8988T (cell line): ENCODE results near the gene CACNB2.
"Not testable (repeated sequence)": the region's sequence is repeated elsewhere in the genome, so short reads cannot be mapped to it uniquely, and the experiment has no call there.

Experiments used
- DNase-seq: peaks from one replicate; pipeline ENCODE4 v3.0.0; 2011

Gene CACNB2

DNA sequence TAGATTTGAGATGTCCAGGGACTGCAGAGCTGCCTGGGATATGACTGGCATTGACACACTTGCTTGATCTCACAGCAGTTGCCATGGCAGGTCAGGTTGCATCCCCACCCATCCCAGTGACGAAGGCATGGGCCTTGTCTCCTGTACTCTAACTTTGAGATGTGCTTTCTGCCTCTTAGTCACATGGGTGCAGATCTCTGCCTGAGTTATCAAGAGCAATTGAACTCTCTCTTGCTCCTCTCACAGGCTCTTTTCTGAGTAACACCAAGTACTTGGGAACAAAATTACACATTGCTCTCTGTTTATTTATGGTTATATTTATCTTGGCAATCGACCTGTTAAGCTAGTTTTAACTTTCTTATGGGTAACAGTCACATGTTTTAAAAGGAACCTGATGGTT is 273.8 kb downstream of the CACNB2 start:
- DNase-seq, result no peak

DNA sequence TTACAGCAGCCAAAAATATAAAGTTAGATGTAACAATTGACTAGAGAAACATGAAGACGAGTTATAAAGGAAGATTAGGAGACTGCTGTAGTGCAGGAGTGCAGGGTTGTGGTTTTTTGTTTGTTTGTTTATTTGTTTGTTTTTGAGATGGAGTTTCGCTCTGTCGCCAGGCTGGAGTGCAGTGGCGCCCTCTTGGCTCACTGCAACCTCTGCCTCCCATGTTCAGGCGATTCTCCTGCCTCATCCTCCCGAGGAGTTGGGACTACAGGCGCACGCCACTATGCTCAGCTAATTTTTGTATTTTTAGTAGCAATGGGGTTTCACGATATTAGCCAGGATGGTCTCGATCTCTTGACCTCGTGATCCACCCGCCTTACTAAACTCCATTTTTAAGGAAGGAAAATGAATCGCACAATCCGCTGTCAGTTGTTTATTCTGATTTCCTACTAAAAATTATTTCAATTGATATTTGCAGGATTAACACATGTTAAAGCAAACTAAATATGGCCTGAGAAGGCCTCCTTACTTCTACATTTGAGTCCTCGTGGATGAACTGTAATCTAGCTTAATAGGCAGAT is 277.8 kb downstream of the CACNB2 start:
- no peak for DNase-seq

DNA sequence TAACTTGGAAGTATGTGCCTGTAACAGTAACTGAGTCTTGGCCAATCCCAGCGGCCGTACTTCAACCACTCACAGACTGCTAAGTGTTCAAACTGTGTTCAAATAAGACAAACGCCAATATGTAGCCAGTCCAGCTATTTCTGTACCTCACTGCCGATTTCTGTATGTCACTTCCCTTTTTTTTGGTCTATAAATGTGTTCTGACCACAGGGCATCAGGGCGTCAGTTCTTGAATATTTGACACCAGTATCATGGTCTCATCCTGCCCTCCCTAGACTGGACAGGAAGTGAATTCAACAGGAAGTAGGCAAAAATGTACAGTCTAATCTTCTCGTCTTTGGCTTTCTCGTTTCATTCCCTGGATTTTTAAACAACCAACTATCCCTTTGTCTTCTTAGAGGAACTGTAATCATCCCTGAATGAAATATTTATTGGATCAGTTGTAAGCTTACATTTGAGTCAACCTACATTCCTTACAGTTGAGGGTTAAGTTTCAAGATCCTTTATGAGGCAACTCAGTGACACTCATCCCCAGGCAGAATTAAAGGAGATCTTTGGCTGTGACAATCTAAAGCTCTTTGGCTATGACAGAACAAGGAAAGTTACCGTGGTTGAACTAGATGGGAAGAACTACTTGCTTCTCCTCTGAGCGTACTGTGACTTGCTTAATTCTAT is 278.5 kb downstream of the CACNB2 start:
- no peak for DNase-seq

DNA sequence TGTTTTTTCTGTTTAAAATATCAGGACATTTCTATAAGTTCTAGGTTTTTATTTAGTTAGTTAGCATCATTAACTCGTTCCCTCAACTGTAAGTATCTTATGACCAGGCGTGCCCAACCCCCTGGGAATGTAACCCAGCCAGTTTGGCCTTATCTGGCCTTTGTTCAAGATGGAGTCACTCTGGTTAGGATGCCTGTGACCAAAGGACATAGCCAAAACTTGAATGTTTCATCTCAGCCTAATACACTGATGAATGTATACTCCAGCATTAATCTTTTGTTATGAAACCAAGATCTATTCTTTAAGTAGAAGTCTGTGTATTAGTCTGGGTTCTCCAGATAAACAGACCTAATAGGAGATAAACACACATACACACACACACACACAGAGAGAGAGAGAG is 279.7 kb downstream of the CACNB2 start:
- DNase-seq, result no peak

DNA sequence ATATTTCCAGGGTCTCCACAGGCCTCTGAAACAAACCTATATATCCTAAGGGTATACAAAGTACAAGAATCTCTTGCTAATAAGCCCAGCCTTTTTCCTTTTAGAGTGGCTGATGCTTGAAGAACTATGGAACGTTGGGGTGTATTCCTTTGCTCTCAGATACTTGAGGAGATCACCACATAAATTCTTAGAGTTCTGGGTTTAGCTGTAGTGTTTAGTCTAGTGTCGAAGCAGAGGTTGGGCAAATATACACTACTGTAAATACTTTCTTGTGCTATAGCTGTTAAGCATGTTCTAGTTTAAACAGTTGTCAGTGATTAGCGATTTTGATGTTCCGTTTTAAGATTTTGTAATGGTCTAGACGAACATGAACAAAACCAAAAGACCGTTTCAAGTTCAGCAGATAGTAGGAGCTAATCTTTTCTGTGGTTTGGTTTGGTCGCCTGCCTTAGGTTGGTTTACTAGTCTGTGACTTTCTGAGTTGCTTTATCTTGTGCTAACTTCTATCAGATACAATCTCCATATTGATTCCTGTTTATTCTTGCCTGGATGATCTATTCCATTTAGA is 281.6 kb downstream of the CACNB2 start:
- DNase-seq, result no peak

DNA sequence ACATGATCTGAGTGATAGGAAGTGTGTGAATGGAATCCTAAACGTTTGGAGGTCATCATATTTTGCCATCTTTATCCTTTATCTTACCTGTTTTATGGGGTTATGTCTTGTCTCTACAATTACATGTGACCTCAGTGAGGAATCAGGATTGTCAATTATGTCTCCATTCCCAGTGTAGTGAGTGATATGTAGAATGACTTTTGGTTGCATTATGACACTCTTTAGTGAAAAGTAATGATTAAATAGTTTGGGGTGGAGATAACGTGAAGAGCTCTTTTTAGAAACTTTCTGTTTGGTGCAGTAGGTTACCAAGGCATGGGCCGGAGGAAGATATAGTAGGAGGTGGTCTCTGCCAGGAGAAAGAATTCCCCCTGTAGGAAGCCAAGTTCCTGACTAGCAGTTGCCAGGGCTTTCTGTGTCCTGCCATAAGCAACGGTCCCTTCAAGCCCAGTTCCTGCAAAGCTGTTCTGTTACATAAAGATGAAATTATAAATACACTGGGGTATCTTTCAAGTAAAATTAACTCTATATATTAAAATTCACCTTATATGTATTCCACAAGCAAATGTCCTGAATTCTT is 282.9 kb downstream of the CACNB2 start:
- no peak for DNase-seq

DNA sequence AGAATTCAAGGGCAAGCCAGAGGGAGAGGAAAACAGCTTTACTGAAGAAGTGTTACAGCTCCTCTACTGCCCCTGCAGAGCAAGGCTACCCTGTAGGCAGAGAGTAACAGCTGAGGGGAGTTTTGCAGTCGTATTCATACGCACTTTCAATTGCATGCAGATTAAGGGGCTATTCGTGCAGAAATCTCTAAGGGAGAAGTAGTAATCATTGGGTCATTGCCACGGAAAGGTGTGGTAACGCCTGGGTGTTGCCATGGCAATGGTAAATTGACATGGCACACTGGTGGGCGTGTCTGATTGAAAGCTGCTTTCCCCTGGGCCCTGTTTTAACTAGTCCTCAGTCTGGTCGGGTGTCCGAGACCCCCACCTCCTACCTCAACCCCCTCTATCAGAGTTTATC is 284.0 kb downstream of the CACNB2 start:
- no peak for DNase-seq

DNA sequence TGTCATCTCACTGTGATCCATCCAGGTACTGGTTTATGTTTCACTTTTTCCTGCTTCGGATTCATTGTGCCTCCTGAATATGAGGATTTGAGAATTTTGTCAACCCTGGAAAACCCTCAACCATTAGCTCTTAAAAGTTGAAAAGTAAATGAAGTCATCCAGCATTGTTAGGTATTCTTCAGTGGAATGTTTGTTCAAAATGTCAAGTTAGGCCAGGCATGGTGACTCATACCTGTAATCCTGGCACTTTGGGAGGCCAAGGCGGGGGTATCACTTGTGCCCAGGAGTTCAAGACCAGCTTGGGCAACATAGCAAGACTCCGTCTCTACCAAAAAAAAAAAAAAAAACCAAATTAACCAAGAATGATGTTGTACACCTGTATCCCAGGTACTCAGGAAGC is 289.1 kb downstream of the CACNB2 start:
- no peak for DNase-seq

DNA sequence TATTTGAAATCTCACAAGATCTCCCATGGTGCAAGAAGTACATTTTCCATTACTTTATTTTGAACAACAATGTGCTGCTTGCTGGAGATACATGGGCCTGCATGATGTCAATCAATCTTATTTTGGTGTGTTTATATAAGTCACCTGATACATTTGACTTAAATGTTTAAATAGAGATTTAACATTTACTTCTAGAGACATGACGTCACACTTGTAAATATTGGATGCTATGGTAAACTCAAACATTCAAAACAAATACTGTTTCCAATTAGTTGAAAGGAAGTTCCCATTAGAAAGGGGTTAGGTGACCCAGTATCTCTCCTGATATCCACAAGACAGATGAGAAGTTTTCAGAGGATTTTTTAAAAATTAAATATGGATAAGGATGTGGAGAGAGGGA is 296.7 kb downstream of the CACNB2 start:
- DNase-seq, result no peak

DNA sequence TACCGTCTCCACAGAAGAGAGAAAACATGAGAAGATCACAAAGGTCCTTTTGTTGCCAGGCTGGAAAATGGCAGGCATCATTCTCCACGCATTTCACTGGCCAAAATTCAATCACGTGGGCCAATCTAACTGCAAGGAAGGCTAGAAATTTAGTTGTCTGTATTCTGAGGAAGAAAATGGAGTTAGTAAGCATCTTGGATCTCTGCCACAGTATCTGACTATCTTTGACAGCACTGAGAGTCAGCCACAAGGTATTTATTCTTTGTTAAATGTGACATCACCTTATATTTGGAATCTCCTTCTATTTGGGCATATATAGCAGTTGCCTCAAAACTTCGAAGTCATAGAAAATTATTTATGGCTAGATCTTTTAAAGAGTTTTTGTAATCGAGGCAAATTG is 297.3 kb downstream of the CACNB2 start:
- DNase-seq, result no peak

DNA sequence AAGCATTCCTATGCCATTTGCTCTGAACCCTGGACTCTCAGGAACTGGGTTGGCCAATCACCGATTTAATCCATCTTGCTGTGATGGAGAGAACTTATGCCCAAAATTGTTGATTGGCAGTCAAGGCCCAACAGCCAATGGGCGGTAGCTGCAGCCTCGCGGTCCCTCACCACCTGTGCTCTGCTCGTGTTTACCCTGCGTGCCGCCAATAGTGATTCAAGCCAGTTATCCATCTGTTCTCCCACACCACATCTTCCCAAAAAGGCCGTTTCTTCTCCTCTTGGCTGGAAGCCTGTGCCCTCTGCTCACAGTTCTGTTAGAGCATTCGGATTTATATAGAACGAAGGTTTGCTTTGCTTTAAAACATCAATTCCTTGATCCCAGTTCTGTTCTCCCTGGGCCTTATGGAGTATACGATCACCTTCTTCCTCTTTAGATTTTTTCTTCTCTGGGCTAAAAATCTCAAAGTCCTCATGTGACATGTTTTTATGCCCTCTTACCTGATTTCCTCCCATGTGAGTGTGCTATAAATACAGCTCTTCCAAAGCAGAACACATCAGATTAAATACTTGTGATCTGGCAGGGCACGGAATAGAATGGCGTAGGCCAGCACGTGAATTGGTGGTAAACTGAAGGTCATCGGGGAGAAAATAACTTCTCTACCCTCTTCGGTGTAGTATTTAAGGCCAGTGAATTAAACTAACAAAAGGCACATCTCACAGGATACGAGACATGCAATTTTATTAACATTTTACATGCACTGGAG is 298.3 kb downstream of the CACNB2 start:
- DNase-seq, result no peak

DNA sequence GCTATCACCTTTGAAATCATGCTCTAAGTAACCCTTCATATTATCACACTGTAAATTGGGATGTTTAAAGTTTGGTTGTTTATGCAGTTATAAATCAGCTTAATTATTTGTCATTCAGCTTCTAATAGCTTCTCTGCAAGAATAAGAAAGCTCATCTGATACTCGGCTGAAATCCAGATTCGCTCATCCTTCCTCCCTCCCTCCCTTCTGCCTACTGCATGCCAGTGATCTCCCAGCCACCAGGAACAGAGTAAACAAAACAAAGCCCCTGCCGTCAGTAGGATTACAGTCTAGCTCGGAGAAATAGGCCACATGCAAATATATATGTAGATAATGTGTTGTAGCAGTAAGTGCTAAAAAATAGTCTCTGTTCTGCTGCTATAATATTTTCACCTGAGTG is 299.4 kb downstream of the CACNB2 start:
- DNase-seq, result no peak

DNA sequence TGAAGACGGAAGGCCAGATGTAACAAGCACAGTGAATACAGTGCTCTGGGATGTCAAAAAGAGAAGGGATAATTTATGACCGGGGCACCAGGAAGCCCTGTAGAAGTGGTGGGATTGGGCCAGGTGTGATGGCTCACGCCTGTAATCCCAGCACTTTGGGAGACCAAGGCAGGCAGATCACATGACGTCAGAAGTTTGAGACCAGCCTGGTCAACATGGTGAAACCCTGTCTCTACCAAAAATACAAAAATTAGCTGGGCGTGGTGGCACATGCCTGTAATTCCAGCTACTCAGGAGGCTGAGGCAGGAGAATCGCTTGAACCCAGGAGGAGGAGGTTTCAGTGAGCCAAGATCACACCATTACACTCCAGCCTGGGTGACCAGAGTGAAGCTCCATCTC is 305.4 kb downstream of the CACNB2 start:
- not testable (repeated sequence) for DNase-seq

DNA sequence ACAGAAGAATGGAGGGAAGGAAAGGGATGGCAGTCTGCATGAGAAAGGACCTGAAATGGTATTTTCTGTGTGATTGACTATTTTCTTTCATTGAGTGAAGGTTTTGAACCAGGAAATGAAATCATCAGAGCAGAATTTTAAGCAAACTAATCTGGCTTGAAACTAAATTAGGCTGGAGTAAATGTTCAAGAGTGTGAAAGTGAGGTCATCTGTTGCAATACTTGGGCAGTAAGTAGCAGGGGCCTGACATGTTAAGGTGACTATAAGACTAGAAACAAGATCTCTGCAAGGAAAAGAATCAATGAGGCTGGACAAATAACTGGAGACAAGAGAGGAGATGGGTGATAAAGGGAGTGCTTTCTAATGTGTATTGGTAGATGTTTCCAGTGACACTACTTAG is 306.0 kb downstream of the CACNB2 start:
- no peak for DNase-seq

DNA sequence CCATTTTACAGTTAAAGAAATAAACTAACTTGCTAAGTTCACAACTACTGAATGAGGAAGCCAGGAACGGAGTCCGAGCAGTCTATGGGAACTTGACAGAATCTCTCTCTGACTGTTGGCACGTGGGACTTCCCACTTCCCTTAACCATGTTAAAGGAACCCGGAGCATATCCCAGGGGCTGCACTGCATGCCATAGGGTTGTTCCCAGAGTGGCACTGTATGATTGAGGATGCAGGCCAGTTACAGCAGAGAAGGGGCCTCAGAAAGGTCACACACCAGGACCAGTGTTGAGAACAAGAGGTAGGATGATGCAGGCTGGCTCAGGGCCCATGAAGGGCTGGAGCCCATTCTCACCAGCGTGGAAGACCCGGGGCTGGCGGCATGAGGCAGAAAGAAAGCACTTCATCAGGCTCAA is 309.4 kb downstream of the CACNB2 start:
- DNase-seq, result no peak

DNA sequence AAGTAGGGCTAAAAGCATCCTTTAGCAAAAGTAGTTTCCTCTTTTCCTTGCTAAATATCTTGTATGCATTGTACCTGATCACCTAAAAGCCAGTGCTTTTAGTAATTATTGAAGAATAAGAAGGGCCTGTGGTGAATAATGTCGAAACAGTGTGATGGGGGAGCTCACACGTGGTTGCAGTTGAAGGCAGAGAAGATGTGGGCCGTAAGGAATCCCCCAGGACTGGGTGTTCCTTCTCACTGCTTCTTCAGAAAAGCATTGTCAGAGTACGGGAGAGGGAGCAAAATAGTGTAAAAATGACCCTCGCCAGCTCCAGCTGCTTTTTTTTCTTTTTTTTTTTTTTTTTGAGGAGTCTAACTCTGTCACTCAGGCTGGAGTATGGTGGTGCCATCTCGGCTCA is 310.1 kb downstream of the CACNB2 start:
- no peak for DNase-seq

DNA sequence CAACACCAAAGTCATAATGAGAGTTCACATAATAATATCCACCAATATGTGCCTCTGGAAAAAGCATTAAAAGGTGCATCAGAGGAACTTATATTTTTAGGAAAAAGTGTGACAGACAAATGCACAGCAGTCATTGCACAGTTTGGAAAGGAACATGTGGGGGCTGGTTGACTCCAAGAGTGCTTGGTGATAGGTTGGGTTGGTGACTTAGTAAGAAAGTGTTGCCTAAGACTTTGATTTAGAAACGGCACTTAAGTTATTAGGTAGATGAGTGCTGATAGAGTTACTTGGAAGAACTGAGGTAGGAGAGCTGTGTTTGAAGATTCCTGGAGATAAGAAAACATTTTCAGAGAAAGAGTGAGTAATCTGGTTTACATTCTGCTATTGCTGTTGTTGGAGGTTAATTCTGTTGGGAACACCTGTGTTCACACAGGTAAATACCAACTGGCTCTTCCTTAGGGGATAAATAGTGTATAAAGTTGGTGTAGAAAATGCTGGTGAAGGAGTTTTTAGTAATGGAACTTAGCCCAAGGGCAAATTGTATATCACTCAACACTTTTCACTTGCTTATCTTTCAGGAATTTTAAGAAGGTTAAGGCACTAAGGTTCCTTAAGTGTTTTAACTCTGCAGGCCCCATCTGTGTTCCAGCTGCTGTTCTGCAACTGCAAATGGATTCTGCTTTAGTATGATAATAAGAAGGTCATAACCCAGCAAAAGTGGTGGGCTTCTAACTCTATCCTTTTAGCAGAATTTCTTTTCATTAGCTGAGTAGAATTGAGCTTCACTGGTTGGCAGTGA is 315.1 kb downstream of the CACNB2 start:
- no peak for DNase-seq

DNA sequence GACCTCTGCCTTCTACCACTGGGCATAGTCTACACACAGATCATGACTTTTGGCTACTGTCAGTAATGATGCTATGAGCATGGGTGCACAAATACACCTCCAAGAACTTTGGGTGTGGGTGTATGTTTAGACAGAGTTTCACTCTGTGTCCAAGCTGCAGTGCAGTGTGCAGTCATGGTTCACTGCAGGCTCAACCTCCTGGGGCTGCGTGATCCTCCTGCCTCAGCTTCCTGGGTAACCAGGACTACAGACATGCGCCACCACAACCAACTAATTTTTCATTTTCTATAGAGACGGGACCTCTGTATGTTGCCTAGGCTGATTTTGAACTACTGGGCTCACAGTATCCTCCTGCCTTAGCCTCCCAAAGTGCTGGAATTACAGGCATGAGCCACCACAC is 316.8 kb downstream of the CACNB2 start:
- no peak for DNase-seq

DNA sequence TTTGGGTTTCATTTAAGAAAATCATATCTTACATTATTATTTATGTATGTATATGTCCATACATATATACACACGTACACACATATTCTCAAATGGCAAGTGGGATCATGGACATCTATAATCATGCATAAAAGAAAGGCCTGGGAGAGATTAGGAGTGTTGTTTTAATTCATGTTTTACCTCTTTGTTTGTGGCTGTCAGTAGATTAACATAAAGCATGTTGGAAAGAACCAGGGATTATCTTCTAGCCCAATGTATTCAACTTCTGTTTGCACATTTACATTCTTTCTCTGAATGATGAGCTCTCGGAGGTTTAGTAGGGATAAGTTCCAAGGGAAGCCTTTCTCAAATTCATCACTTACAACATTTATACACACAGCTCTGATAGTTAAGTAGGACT is 319.8 kb downstream of the CACNB2 start:
- no peak for DNase-seq

DNA sequence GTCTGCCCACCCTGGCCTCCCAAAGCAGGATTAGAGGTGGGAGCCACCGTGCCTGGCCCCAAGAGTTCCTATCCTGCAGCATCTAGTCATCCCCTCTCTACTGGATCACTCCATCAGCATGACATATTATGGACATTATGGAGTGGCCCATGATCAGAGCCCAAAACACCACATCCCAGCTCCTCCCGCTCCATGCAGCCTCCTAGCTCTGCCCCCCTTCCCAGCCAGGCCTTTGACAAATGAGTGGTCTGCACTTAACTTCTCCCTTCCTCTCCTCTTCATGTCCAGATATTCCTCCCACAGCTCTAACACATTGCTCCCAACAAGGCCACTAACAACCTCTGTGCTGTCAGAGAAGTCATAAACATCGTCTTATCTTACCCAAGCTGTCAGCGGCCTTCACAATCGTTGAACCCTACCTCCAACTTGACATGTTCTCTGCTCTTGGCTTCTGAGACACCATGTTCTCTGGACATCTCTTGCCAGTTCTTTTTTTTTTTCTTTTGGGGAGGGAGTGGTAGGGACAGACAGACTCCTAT is 323.5 kb downstream of the CACNB2 start:
- DNase-seq, result no peak

DNA sequence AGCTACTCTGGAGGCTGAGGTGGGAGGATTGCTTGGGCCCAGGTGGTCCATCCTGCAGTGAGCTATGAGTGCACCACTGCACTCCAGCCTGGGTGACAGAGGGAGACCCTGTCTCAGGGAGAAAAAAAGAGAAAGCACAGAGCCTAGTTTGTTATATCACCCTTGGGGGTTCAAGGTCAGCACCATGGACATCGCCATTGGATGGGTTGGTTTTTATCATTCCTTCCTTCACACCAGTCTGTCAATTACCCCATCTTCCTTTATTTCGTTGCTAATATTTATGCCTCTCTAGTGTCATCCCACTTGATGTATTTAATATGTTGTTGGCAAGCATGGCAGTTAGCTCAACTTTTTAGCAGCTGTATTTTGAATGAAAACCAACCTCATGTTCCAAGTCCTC is 328.9 kb downstream of the CACNB2 start:
- no peak for DNase-seq

DNA sequence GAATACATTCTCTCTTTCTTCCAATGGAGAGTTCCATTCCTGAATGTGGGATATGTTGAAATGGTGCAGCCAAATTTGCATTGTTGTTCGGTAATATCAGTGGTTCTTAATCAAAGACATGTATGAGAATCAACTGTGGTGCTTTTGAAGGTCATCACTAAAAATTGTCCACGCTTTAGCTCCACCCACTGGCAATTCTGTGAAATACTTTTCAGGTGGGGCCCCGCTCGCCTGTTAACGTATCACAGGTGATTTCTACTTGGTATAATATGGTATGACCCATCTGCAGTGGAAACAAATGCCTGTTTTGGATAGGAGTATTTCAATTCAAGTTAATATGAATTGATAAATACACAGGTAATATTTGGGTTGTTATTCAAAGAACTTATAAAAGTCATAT is 332.8 kb downstream of the CACNB2 start:
- DNase-seq, result no peak
